ENCODE results near the gene NIT1.

Gene NIT1

GRCh38 chr1:161159087-161159912, 41.4 kb downstream of the NIT1 start, which contains the start of gene USP21:
USP21 (plus strand) TSS chr1:161159500; CDS start chr1:161160641, 1,141 bp downstream.
- DNase-seq, result peak; percentile 80

GRCh38 chr1:161159913-161160243, 42.0 kb downstream of the NIT1 start:
- no peak for DNase-seq

GRCh38 chr1:161160671-161161145, 42.8 kb downstream of the NIT1 start:
- DNase-seq, result no peak

- DNase-seq, result no peak
Measured at GRCh38 chr1:161161652-161162051, 43.7 kb downstream of the NIT1 start.

GRCh38 chr1:161162052-161162451, 44.1 kb downstream of the NIT1 start:
- DNase-seq, result no peak

GRCh38 chr1:161162806-161163205, 44.9 kb downstream of the NIT1 start:
- no peak for DNase-seq

GRCh38 chr1:161163793-161164192, 45.9 kb downstream of the NIT1 start:
- DNase-seq, result no peak

GRCh38 chr1:161164901-161165610, 47.2 kb downstream of the NIT1 start:
- DNase-seq, result no peak

- peak; percentile 88 for DNase-seq
Measured at GRCh38 chr1:161165742-161166668, 48.1 kb downstream of the NIT1 start, which contains the start of gene PPOX. PPOX (plus strand) TSS chr1:161166426; CDS start chr1:161166848, 422 bp downstream.

GRCh38 chr1:161166669-161167548, 49.0 kb downstream of the NIT1 start:
- DNase-seq, result no peak

GRCh38 chr1:161168906-161169305, 51.0 kb downstream of the NIT1 start:
- no peak for DNase-seq
